GM12878 (cell line): ENCODE results near the gene NSFL1C. TPM values are rescaled to one million over a fixed set of nuclear protein-coding genes. Genes with fewer than 3 reads are reported as not detected.
"Not testable (repeated sequence)": the region's sequence is repeated elsewhere in the genome, so short reads cannot be mapped to it uniquely, and the experiment has no call there.

Experiments
- ATAC-seq: fragments of 200-7000 bp; cut with Tn5 transposase; 3 replicates; pipeline ENCODE4 v1.9.1; 2020; ENCODE audit warnings: mild to moderate bottlenecking, moderate library complexity
- BruUV-seq: library from RNA; stranded (reverse); fragments of 400-500 nt; replicated peaks from 2 replicates; lab custom pipeline; 2021; lab: Mats Ljungman, UMichigan
- CTCF ChIA-PET: fragments of 300-600 bp; sonication (Branson Sonifier 250); formaldehyde crosslinking; extraction: SDS; loops from one replicate; lab custom pipeline; 2021; ENCODE audit warnings: inconsistent platforms; lab: Yijun Ruan, JAX
- POLR2A ChIA-PET: fragments of 350-600 bp; formaldehyde crosslinking; extraction: SDS; loops from one replicate; lab custom pipeline; 2021; ENCODE audit warnings: inconsistent platforms; lab: Charles Lee
- RAD21 ChIA-PET: fragments of 300-600 bp; sonication (Branson Sonifier 250); formaldehyde crosslinking; loops from one replicate; lab custom pipeline; 2023; ENCODE audit warnings: antibody characterized with exemption; ENCODE audit not compliant: unreplicated experiment; lab: Charles Lee
- SMC1A ChIA-PET: fragments of 300-600 bp; sonication (Branson Sonifier 250); formaldehyde crosslinking; loops from one replicate; lab custom pipeline; 2023; ENCODE audit not compliant: unreplicated experiment, uncharacterized antibody; lab: Charles Lee
- DNase-seq: peaks from one replicate; pipeline ENCODE4 v3.0.0-alpha.2; 2011; ENCODE audit warnings: low read depth, low spot score
- FAIRE-seq: peaks from 3 replicates; lab custom pipeline; 2011; peaks lifted over from hg19 to GRCh38; lab: Jason Lieb, UNC
- H2AFZ ChIP-seq: 2 replicates; pipeline ENCODE4 v1.6.0; 2011; ENCODE audit warnings: low read depth, low read length, control low read depth; ENCODE audit not compliant: control insufficient read depth
- H3K27ac ChIP-seq: 2 replicates; pipeline ENCODE4 v1.5.1; 2011; ENCODE audit warnings: control low read depth; ENCODE audit not compliant: control insufficient read depth, insufficient read depth
- H3K27me3 ChIP-seq, 2 experiments: replicated peaks in 1 of 2; 2 replicates each; pipeline versions ENCODE4 v1.6.0 to v1.6.1; 2011; ENCODE audit warnings: low read length in 1 of 2; ENCODE audit not compliant: control insufficient read depth in 2 of 2, insufficient read depth in 2 of 2
- H3K36me3 ChIP-seq, 2 experiments: 2 replicates each; pipeline ENCODE4 v1.5.1; 2011; ENCODE audit warnings: low read length in 1 of 2; ENCODE audit not compliant: control insufficient read depth in 2 of 2, insufficient read depth in 2 of 2
- H3K4me1 ChIP-seq: 2 replicates; pipeline ENCODE4 v1.6.1; 2011; ENCODE audit warnings: mild to moderate bottlenecking, low read length, moderate library complexity, mixed read lengths; ENCODE audit not compliant: control insufficient read depth, insufficient read depth
- H3K4me2 ChIP-seq: 2 replicates; pipeline ENCODE4 v1.6.0; 2011; ENCODE audit warnings: control low read depth; ENCODE audit not compliant: control insufficient read depth, insufficient read depth
- H3K4me3 ChIP-seq: fragments of 200-600 bp; sonication (generic); 2 replicates; pipeline ENCODE4 v1.5.1; 2016
- H3K79me2 ChIP-seq: 2 replicates; pipeline ENCODE4 v1.6.0; 2011; ENCODE audit warnings: low read length; ENCODE audit not compliant: control insufficient read depth, insufficient read depth
- H3K9ac ChIP-seq: 2 replicates; pipeline ENCODE4 v1.8.0; 2011; ENCODE audit warnings: low read length, control low read depth, mixed read lengths; ENCODE audit not compliant: control insufficient read depth, insufficient read depth
- H3K9me3 ChIP-seq: replicated peaks from 3 replicates; pipeline ENCODE4 v1.5.1; 2011; ENCODE audit warnings: mild to moderate bottlenecking, low read length; ENCODE audit not compliant: control insufficient read depth, insufficient read depth
- H4K20me1 ChIP-seq: 2 replicates; pipeline ENCODE4 v1.6.0; 2011; ENCODE audit not compliant: control insufficient read depth, insufficient read depth
- RAD21 ChIP-seq: IDR thresholded peaks from 2 replicates; pipeline ENCODE4 v1.6.1; 2011; ENCODE audit warnings: mild to moderate bottlenecking, low read depth, low read length, moderate library complexity; ENCODE audit not compliant: insufficient read depth
- WGBS: methylation state at CpG from one replicate; pipeline ENCODE4 v1.1.6; 2016; ENCODE audit warnings: low lambda C conversion rate; ENCODE audit not compliant: insufficient replicate concordance, insufficient coverage; ENCODE audit errors: missing lambda C conversion rate; 5-methylcytosine and 5-hydroxymethylcytosine counted together
- in situ Hi-C: fragments of 300-500 bp; cut with MboI; formaldehyde crosslinking; loops from 9 replicates; pipeline ENCODE4 v1.14.3; 2018; ENCODE audit warnings: mixed read lengths
- intact Hi-C: fragments of 100-400 bp; cut with micrococcal nuclease; formaldehyde crosslinking; loops from one replicate; pipeline ENCODE4 v1.14.2; 2022; ENCODE audit not compliant: unreplicated experiment
- polyA plus RNA-seq, 11 experiments: library from polyadenylated mRNA; depleted of rRNA in 4 of 11; unstranded in 6 of 11; stranded (reverse) in 5 of 11; fragments of >200 nt; fragmentation: Nextera tagmentation in 4 of 11; fragmentation: Illumina TruSeq in 1 of 11; extraction: Ambion mirVana in 4 of 11; extraction: Trizol in 1 of 11; gene quantifications; 1 replicate in 1 of 11; 2 replicates in 10 of 11; pipeline versions ENCODE4 v1.2.1 to v1.2.3, GENCODE V29; 2011 to 2016; ENCODE audit warnings: inconsistent platforms in 2 of 11, missing spikeins in 2 of 11, low read depth in 1 of 11
- total RNA-seq, 4 experiments: library from RNA; depleted of rRNA in 3 of 4; stranded (reverse); fragments of >200 nt in 3 of 4; fragmentation: Illumina TruSeq in 1 of 4; extraction: Trizol in 1 of 4; gene quantifications; 2 replicates each; pipeline versions ENCODE4 v1.2.1 to v1.2.3, GENCODE V29; 2013 to 2021
- TF ChIP-seq, protein P1 (sequence below), 3 experiments: IDR thresholded peaks in 2 of 3; conservative IDR thresholded peaks in 1 of 3; 2 replicates each; pipeline ENCODE4 v1.5.1; 2011; ENCODE audit warnings: low read depth in 3 of 3, low read length in 3 of 3, mild to moderate bottlenecking in 3 of 3, control low read depth in 2 of 3, moderate library complexity in 2 of 3, inconsistent platforms in 1 of 3, mixed read lengths in 1 of 3; ENCODE audit not compliant: control insufficient read depth in 2 of 3, insufficient read depth in 1 of 3; ENCODE audit errors: extremely low read depth in 1 of 3

NSFL1C gene
- total and polyA plus RNA-seq, 10 of the 15 experiments (the other 5 are each of a cell fraction or from before 2014, with no cell fraction given): 21.5 to 100 (median 38.1) TPM

DNA sequence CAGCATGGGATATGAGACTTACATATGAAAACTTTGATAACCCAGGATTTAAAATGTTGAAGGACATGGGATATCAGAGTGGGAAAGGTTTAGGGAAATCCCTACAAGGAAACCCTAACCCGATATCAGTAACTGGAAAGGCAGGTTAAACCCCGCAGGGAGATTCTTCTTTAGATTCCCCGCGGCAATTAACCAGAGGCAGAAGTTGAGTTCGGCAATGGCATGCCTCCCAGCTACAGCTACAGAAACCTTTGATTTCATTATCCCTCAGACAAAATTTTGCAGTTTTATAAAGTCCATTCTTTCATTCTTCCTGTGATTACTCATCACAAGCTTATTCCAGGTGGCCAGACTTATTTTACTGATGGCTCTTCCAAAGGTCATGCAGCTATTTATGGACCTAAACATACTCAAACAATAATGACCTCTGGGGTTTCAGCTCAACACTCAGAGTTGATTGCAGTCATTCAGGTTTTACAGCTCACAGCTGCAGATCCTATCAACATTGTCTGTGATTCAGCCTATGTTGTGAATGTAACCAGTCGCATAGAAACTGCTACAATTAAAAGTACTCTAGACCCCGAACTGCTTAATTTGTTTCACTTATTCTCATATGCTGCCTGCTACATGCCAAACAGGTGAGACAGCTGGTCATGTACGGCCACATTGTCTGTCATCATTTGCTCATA lies 66.8 kb downstream of the NSFL1C start:
- H2AFZ ChIP-seq, H3K27me3 ChIP-seq, H3K79me2 ChIP-seq, H3K4me3 ChIP-seq, ATAC-seq, FAIRE-seq, H3K27ac ChIP-seq, in situ Hi-C loops, H3K9me3 ChIP-seq, H3K9ac ChIP-seq, DNase-seq, H3K36me3 ChIP-seq, H3K4me2 ChIP-seq, POLR2A ChIA-PET, H3K4me1 ChIP-seq, BruUV-seq, H4K20me1 ChIP-seq: not testable (repeated sequence)
- ChIA-PET SMC1A (interaction anchor here (1.0 to 1.8 kb wide), 5 partner anchors 16 to 101 kb away, joined by 3 to 7 read pairs (median 3); no protein-coding TSS in a partner anchor), CTCF (interaction anchor here (0.9 to 1.7 kb wide), 6 partner anchors 27 to 138 kb away, joined by 3 to 11 read pairs (median 4); no protein-coding TSS in a partner anchor), RAD21 (interaction anchor here (1.4 kb wide), 1 partner anchor 36 kb away, joined by 4 read pairs; no protein-coding TSS in a partner anchor)
- 50% methylated on average over 8 of the region's 8 CpGs for WGBS
- intact Hi-C loops: loop anchor here (5.0 kb wide), 1 partner anchor 88 kb away; no protein-coding TSS in a partner anchor

DNA sequence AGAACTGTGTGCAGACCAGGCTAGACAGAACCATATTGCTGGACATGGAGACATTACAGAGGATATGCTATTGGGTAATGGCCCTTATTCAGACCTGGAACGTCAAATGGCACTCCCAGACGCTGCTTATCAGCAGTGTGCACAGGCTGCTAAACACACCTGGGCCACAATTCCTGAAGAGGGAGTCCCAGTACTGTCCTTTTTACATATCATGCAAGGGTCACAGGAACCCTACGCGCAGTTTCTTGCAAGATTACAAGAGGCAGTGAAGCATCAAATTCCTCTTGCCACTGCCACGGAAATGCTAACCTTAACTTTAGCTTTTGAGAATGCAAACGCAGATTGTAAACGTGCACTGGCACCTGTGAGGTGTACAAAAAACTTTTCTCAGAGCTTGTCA lies 68.5 kb downstream of the NSFL1C start:
- SMC1A ChIA-PET: interaction anchor here (0.8 to 2.1 kb wide), 5 partner anchors 23 to 83 kb away, joined by 3 to 11 read pairs (median 3); no protein-coding TSS in a partner anchor
- not testable (repeated sequence) for ATAC-seq
- WGBS: 2% methylated on average over 7 of the region's 7 CpGs

More for the DNA sequence above, 68.5 kb downstream of the NSFL1C start:
- H3K4me2 ChIP-seq, POLR2A ChIA-PET, DNase-seq, H3K79me2 ChIP-seq, in situ Hi-C loops, H3K27ac ChIP-seq, H3K9me3 ChIP-seq, H3K4me3 ChIP-seq, H2AFZ ChIP-seq, FAIRE-seq, H4K20me1 ChIP-seq, H3K27me3 ChIP-seq, H3K4me1 ChIP-seq, BruUV-seq, H3K36me3 ChIP-seq, H3K9ac ChIP-seq: not testable (repeated sequence)
- ChIA-PET CTCF (interaction anchor here (0.8 to 4.3 kb wide), 12 partner anchors 9 to 111 kb away, joined by 3 to 16 read pairs (median 6); no protein-coding TSS in a partner anchor), RAD21 (interaction anchor here (0.8 to 2.1 kb wide), 5 partner anchors 14 to 106 kb away, joined by 3 to 8 read pairs (median 3); no protein-coding TSS in a partner anchor)
- intact Hi-C loops: loop anchor here (5.0 kb wide), 1 partner anchor 86 kb away; no protein-coding TSS in a partner anchor
- TF ChIP-seq, protein P1, sequence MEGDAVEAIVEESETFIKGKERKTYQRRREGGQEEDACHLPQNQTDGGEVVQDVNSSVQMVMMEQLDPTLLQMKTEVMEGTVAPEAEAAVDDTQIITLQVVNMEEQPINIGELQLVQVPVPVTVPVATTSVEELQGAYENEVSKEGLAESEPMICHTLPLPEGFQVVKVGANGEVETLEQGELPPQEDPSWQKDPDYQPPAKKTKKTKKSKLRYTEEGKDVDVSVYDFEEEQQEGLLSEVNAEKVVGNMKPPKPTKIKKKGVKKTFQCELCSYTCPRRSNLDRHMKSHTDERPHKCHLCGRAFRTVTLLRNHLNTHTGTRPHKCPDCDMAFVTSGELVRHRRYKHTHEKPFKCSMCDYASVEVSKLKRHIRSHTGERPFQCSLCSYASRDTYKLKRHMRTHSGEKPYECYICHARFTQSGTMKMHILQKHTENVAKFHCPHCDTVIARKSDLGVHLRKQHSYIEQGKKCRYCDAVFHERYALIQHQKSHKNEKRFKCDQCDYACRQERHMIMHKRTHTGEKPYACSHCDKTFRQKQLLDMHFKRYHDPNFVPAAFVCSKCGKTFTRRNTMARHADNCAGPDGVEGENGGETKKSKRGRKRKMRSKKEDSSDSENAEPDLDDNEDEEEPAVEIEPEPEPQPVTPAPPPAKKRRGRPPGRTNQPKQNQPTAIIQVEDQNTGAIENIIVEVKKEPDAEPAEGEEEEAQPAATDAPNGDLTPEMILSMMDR (IDR thresholded peaks at IDR 0.05 in 2 of 3, conservative IDR thresholded peaks at IDR 0.05 in 1 of 3; ENCODE audit: control insufficient read depth in 2 of 3, extremely low read depth in 1 of 3, insufficient read depth in 1 of 3, low read depth in 3 of 3, low read length in 3 of 3): 0 out of 6 replicates have a peak, but pooled peaks of 2 of the 3 experiments have one; percentile 3 to 6
- TF ChIP-seq RAD21: peak; percentile 38; the same call in 1 of the 2 replicates
